NCI-H1436 treated with DMSO at 0.1 percent for 48 hours (cell line): ENCODE results near the gene B4GAT1.
"Not testable (repeated sequence)": the region's sequence is repeated elsewhere in the genome, so short reads cannot be mapped to it uniquely, and the experiment has no call there.

Experiments
- DNase-seq: peaks from one replicate; lab custom pipeline; 2025; lab: John Stamatoyannopoulos, UW

Gene B4GAT1

GRCh38 chr11:66363187-66363601, 15.8 kb upstream of the B4GAT1 start:
- no peak for DNase-seq

GRCh38 chr11:66362481-66363147, 15.2 kb upstream of the B4GAT1 start:
- DNase-seq = no peak

- no peak for DNase-seq
These were observed 14.1 kb upstream of the B4GAT1 start for GRCh38 chr11:66361502-66361941.

- no peak for DNase-seq
These were observed 13.1 kb upstream of the B4GAT1 start for GRCh38 chr11:66360406-66361073.

GRCh38 chr11:66359662-66360087, 12.2 kb upstream of the B4GAT1 start:
- no peak for DNase-seq

GRCh38 chr11:66350560-66351235, 3.3 kb upstream of the B4GAT1 start:
- not testable (repeated sequence) for DNase-seq

GRCh38 chr11:66349084-66349386, 1.6 kb upstream of the B4GAT1 start:
- DNase-seq = no peak

- DNase-seq = no peak
These were observed 679 bp downstream of the B4GAT1 start for GRCh38 chr11:66346476-66347424.

- no peak for DNase-seq
These were observed 2.1 kb downstream of the B4GAT1 start for GRCh38 chr11:66345316-66345649.

GRCh38 chr11:66344550-66345315, 2.7 kb downstream of the B4GAT1 start, which contains the start of gene BRMS1:
Gene BRMS1 (minus strand): TSS chr11:66345104. CDS start chr11:66342234, 2,870 bp downstream.
- DNase-seq = peak; percentile 71

GRCh38 chr11:66343176-66343575, 4.3 kb downstream of the B4GAT1 start:
- DNase-seq = no peak

GRCh38 chr11:66341502-66342126, 5.8 kb downstream of the B4GAT1 start:
- DNase-seq = no peak

- no peak for DNase-seq
These were observed 6.6 kb downstream of the B4GAT1 start for GRCh38 chr11:66340596-66341501.

- DNase-seq = no peak
These were observed 7.5 kb downstream of the B4GAT1 start for GRCh38 chr11:66339686-66340483.

- no peak for DNase-seq
These were observed 8.2 kb downstream of the B4GAT1 start for GRCh38 chr11:66339162-66339675.

- DNase-seq = no peak
These were observed 8.9 kb downstream of the B4GAT1 start for GRCh38 chr11:66338276-66339161.

- no peak for DNase-seq
These were observed 10.1 kb downstream of the B4GAT1 start for GRCh38 chr11:66337103-66337899.
